C4-2B (cell line): Measurements from ENCODE around the gene HRH3.

Source experiments
- ZFX ChIP-seq: fragments of 450-650 bp; IDR thresholded peaks from 2 replicates; pipeline ENCODE4 v1.6.1; 2017
- TF ChIP-seq, protein P1 (sequence below): fragments of 450-650 bp; conservative IDR thresholded peaks from 2 replicates; pipeline ENCODE4 v1.5.1; 2017; ENCODE audit warnings: mild to moderate bottlenecking

DNA sequence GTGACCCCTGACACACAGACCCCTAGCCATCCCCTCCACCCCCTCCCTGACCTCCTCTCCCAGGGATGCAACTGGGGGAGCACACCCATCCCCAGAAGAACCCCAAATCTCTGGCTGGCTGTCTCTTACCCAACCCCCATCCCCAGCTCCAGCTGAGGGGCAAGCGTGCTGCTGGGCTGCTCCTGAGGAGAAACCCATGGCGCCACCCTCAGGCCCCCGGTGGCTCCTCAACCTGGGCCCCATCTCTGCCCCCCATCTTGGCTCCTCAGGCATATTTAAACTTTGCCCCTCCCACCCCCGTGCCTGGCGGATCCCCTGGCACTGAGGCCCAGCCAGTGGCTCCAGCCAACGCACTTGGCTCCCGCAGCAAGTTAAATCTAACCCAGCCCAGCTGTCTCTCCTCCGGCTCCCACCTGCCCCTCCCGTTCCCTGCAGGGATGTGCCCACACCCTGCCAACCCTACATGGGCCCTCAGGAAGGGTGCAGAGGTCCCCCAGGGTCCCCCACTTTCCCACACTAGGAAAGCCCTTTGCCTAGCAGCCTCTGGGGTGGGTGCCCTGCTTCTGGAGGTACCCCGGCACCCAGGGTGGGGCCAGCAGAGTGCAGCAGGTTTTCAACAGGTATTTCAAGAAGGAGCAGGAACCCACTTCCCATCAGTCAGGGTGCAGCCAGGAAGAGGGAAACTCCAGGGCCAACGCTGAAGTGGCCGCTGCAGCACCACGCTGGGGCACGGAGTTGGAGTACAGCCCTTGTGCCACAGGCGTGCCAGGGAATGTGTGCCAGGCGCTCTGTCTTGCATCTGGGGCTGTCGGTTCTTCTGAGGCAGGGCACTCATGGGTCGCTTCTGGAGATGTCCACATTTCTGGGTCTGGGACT, 12.9 kb upstream of the HRH3 start:
- TF ChIP-seq, protein P1, sequence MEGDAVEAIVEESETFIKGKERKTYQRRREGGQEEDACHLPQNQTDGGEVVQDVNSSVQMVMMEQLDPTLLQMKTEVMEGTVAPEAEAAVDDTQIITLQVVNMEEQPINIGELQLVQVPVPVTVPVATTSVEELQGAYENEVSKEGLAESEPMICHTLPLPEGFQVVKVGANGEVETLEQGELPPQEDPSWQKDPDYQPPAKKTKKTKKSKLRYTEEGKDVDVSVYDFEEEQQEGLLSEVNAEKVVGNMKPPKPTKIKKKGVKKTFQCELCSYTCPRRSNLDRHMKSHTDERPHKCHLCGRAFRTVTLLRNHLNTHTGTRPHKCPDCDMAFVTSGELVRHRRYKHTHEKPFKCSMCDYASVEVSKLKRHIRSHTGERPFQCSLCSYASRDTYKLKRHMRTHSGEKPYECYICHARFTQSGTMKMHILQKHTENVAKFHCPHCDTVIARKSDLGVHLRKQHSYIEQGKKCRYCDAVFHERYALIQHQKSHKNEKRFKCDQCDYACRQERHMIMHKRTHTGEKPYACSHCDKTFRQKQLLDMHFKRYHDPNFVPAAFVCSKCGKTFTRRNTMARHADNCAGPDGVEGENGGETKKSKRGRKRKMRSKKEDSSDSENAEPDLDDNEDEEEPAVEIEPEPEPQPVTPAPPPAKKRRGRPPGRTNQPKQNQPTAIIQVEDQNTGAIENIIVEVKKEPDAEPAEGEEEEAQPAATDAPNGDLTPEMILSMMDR = no peak
- no peak for TF ChIP-seq ZFX
